ENCODE measurements around the gene HOXA11. TPM values are rescaled to one million over a fixed set of nuclear protein-coding genes. Genes with fewer than 3 reads are reported as not detected.

HOXA11 gene
- total and polyA plus RNA-seq, 4 experiments from 2014 or later: not detected

DNA sequence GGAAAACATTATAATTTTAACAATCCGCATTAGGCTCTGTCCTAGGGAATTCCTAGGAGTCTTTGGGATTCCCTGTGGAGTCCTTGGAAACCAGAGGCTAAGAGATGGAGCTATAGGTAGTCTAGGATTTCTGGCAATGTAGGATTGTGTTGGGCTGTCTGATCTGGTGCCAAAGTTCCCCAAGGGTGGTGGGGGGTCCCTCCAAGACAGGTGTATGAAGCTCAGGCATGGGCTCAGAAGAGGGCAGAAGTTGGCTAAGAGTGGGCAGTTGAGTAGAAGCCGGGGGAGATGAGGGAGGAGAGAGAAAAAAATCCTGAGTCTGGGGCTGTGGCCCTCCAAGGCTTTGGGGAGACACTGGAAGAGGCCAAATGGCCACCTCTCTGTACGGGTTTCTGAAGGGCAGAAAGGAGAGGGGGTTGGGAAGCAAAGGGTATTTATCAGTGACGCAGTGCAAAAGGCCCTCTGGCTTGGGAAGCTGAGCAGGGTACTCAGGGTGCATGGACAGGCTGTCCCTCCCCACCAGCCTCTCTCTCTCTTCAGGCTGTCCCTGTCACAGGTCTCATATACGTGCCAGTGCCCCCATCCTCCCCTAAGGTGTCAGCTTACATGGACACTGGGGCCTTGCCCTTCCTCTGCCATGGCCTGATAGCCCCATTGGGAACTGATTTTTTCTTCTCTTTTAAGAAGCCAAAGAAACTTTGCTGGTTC is 38.4 kb downstream of the HOXA11 start:
- H3K27ac ChIP-seq (ENCODE audit: low read depth, low read length): no peak overlapping the region
- intact Hi-C loops (cut with micrococcal nuclease): loop anchor here (5.0 kb wide), 1 partner anchor 114 kb away; no protein-coding TSS in a partner anchor
- Mint-ChIP-seq H3K36me3 (no peaks in the 10 kb centered on the region), H3K9me3 (no peaks in the 10 kb centered on the region), H3K27ac (peak overlapping the region in 2 of 7 donors; percentile 23 to 73), H3K27me3 (peaks cover 45 to 53% of the 10 kb centered on the region in 2 donors), H3K4me1 (peaks cover 9 to 28% (median 21%) of the 10 kb centered on the region in 4 donors), H3K4me3 (no peak overlapping the region)
- peaks cover 15% of the 10 kb centered on the region for H3K4me1 ChIP-seq (ENCODE audit: insufficient read depth, low read length)
- ChIA-PET POLR2A (ENCODE audit: partially characterized antibody) (no interaction called here), CTCF (ENCODE audit: partially characterized antibody) (interaction anchor here (1.5 kb wide), 1 partner anchor 11 kb away, joined by 3 read pairs; no protein-coding TSS in a partner anchor)
- no peaks in the 10 kb centered on the region for H3K36me3 ChIP-seq (ENCODE audit: insufficient read depth, low read length)
- peaks cover 52% of the 10 kb centered on the region for H3K27me3 ChIP-seq (ENCODE audit: insufficient read depth, low read length)
- no peak for DNase-seq
- no peaks in the 10 kb centered on the region for H3K9me3 ChIP-seq (ENCODE audit: control insufficient read depth in 1 of 2, low read length in 2 of 2)
- no peak overlapping the region for H3K4me3 ChIP-seq (ENCODE audit: low read length in 2 of 2)

DNA sequence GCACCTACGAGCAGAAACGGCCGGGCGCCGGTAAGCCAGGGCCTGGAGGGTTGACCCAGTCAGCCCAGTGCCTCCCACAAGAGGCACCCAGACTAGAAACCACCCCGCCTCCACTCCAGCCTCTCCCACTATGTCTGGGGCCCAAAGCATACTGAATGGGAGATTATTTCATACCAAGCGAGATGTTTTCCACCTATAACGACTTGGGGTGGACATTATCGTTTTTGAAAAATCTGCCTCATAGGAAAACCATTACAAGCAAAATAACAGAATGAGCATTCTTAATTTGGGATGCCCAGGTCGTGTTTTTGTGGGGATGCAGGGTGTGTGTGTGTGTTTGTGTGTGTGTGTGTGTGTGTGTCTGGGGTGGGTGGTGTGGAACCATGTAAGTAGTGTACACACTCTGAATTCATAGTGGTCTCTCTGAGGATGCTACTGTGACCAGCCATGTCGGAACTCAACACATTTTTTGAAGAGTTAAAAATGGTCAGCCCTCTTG is 39.1 kb downstream of the HOXA11 start:
- H3K27ac ChIP-seq (ENCODE audit: low read depth, low read length): no peak overlapping the region
- Mint-ChIP-seq H3K27me3 (peaks cover 38 to 51% of the 10 kb centered on the region in 2 donors), H3K27ac (no peak overlapping the region), H3K36me3 (no peaks in the 10 kb centered on the region), H3K9me3 (no peaks in the 10 kb centered on the region), H3K4me1 (peaks cover 3 to 21% (median 15%) of the 10 kb centered on the region in 4 donors), H3K4me3 (no peak overlapping the region)
- CTCF ChIA-PET (ENCODE audit: partially characterized antibody): no interaction called here
- H3K4me1 ChIP-seq (ENCODE audit: insufficient read depth, low read length): peaks cover 8% of the 10 kb centered on the region
- peaks cover 45% of the 10 kb centered on the region for H3K27me3 ChIP-seq (ENCODE audit: insufficient read depth, low read length)
- DNase-seq: no peak
- POLR2A ChIA-PET (ENCODE audit: partially characterized antibody): no interaction called here
- no peak overlapping the region for H3K4me3 ChIP-seq (ENCODE audit: low read length in 2 of 2)
- intact Hi-C loops (cut with micrococcal nuclease): loop anchor here (5.0 kb wide), 1 partner anchor 114 kb away; no protein-coding TSS in a partner anchor
- no peaks in the 10 kb centered on the region for H3K9me3 ChIP-seq (ENCODE audit: control insufficient read depth in 1 of 2, low read length in 2 of 2)
- no peaks in the 10 kb centered on the region for H3K36me3 ChIP-seq (ENCODE audit: insufficient read depth, low read length)

DNA sequence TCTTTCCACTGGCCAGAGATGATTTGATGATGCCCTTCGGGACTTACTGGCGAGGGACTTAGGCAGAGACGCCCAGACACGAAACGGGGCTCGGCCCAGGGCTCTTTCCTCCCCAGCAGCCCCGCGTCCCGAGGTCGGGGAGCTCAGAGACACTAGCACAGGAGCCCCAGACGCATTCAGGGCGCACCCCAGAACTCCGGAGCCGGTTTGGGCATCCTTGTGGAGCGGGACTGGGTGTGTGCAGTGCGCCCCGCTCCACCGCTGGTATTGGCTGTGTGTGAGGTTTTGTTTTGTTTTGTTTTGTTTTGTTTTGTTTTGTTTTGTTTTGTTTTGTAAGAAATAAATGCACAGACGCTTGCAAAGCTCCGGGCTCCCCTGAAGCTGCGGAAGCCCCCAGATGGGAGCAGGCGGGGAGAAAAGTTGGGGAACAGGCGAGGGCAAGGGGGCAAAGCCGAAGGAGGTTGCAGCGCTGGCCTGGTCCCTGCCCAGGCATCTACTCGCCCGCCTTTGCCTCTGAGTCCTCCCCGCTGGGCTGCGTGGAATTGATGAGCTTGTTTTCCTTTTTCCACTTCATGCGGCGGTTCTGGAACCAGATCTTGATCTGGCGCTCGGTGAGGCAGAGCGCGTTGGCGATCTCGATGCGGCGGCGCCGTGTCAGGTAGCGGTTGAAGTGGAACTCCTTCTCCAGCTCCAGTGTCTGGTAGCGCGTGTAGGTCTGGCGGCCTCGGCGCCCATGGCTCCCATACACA is 39.7 kb downstream of the HOXA11 start:
- DNase-seq: no peak
- POLR2A ChIA-PET (ENCODE audit: partially characterized antibody): no interaction called here
- H3K9me3 ChIP-seq (ENCODE audit: control insufficient read depth in 1 of 2, low read length in 2 of 2): no peaks in the 10 kb centered on the region

DNA sequence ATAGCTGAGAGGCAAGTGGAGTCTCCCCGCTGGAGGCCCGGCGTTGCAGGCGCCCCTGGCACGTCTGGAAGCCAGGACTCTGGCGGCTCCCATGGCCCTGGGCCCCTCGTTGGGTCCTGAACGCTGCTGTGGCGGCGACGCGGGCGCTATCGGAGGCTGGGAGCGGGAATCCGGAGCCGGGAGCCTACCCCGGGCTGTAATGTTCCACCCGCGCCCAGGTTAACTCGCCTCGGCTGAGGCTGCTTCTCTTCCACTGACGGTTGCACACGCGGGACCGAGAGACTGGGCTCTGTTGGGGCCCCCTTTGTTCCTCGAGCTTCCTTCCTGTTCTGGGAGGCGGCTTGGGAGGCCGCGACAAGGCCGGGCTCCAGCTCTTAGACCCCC is 40.3 kb downstream of the HOXA11 start:
- Histone ChIP-seq H3K9me3 (ENCODE audit: control insufficient read depth in 1 of 2, low read length in 2 of 2) (no peaks in the 10 kb centered on the region), H3K4me1 (ENCODE audit: insufficient read depth, low read length) (no peaks in the 10 kb centered on the region), H3K27me3 (ENCODE audit: insufficient read depth, low read length) (peaks cover 34% of the 10 kb centered on the region), H3K36me3 (ENCODE audit: insufficient read depth, low read length) (no peaks in the 10 kb centered on the region), H3K4me3 (ENCODE audit: low read length in 2 of 2) (no peak overlapping the region), H3K27ac (ENCODE audit: low read depth, low read length) (no peak overlapping the region)
- no peaks in the 10 kb centered on the region for H3K36me3 Mint-ChIP-seq
- CTCF ChIA-PET (ENCODE audit: partially characterized antibody): interaction anchor here (1.0 to 1.4 kb wide), 2 partner anchors 12 to 458 kb away, joined by 3 read pairs; no protein-coding TSS in a partner anchor
- POLR2A ChIA-PET (ENCODE audit: partially characterized antibody): no interaction called here
- H3K4me1 Mint-ChIP-seq: peaks cover 0 to 12% (median 9%) of the 10 kb centered on the region in 4 donors
- peaks cover 33 to 43% of the 10 kb centered on the region in 2 donors for H3K27me3 Mint-ChIP-seq
- no peak overlapping the region for H3K27ac Mint-ChIP-seq
- H3K4me3 Mint-ChIP-seq: no peak overlapping the region
- intact Hi-C loops (cut with micrococcal nuclease): loop anchor here (5.0 kb wide), 1 partner anchor 112 kb away; no protein-coding TSS in a partner anchor
- no peaks in the 10 kb centered on the region for H3K9me3 Mint-ChIP-seq
- no peak for DNase-seq

More for the DNA sequence above, 39.7 kb downstream of the HOXA11 start:
- Mint-ChIP-seq H3K27me3 (peaks cover 34 to 48% of the 10 kb centered on the region in 2 donors), H3K4me3 (no peak overlapping the region), H3K36me3 (no peaks in the 10 kb centered on the region), H3K4me1 (peaks cover 0 to 15% (median 10%) of the 10 kb centered on the region in 4 donors), H3K9me3 (no peaks in the 10 kb centered on the region), H3K27ac (no peak overlapping the region)
- H3K4me3 ChIP-seq (ENCODE audit: low read length in 2 of 2): no peak overlapping the region
- intact Hi-C loops (cut with micrococcal nuclease): loop anchor here (5.0 kb wide), 1 partner anchor 113 kb away; no protein-coding TSS in a partner anchor
- no peak overlapping the region for H3K27ac ChIP-seq (ENCODE audit: low read depth, low read length)
- CTCF ChIA-PET (ENCODE audit: partially characterized antibody): interaction anchor here (0.6 to 1.0 kb wide), 2 partner anchors 12 to 288 kb away, joined by 3 read pairs; no protein-coding TSS in a partner anchor
- peaks cover 2% of the 10 kb centered on the region for H3K4me1 ChIP-seq (ENCODE audit: insufficient read depth, low read length)
- no peaks in the 10 kb centered on the region for H3K36me3 ChIP-seq (ENCODE audit: insufficient read depth, low read length)
- H3K27me3 ChIP-seq (ENCODE audit: insufficient read depth, low read length): peaks cover 39% of the 10 kb centered on the region

DNA sequence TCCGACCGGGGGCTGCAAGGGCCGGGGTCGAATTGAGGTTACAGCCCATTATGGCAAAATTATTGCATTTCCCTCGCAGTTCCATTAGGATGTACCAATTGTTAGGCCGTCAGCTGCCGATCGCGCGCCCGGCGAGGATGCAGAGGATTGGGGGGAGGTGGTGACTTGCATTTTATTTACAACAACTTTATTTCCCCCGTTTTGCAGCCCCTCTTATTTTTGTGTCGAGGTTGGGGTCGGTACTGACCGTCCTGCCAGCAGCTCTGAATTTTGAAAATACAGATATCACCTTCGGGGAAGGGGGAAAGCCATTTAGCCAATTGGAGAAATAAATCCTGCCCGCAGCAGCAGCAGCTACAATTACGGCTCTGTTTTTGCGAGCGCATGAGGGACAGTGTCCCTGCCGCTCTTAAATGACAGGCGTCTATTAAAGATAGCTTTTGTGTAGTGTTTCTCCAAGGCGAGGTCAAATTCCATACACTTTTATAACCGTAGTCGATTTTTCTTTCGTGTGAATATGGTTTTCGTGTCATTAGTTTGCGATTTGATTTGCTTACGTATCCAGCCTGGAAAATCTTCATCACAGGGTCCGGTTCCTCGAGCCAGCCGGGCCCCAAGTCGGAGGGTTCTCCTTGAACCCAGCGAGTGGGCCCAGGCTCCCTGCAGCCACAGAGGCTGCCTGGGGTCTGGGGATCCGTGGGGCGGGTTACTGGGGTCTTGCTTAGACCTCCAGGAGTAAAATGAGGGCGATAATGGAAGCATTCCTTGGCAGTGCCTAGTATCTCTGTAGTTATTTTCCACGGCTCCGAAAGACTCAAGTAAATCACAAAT is 40.9 kb downstream of the HOXA11 start:
- Histone ChIP-seq H3K27ac (ENCODE audit: low read depth, low read length) (no peak overlapping the region), H3K4me1 (ENCODE audit: insufficient read depth, low read length) (no peaks in the 10 kb centered on the region), H3K36me3 (ENCODE audit: insufficient read depth, low read length) (no peaks in the 10 kb centered on the region), H3K9me3 (ENCODE audit: control insufficient read depth in 1 of 2, low read length in 2 of 2) (no peaks in the 10 kb centered on the region), H3K4me3 (ENCODE audit: low read length in 2 of 2) (no peak overlapping the region), H3K27me3 (ENCODE audit: insufficient read depth, low read length) (peaks cover 28% of the 10 kb centered on the region)
- intact Hi-C loops (cut with micrococcal nuclease): no loop called here
- DNase-seq: no peak
- POLR2A ChIA-PET (ENCODE audit: partially characterized antibody): no interaction called here
- peaks cover 0 to 12% (median 9%) of the 10 kb centered on the region in 4 donors for H3K4me1 Mint-ChIP-seq
- no peaks in the 10 kb centered on the region for H3K9me3 Mint-ChIP-seq
- no peak overlapping the region for H3K27ac Mint-ChIP-seq
- peak overlapping the region in 1 of 8 donors; percentile 13 for H3K4me3 Mint-ChIP-seq
- CTCF ChIA-PET (ENCODE audit: partially characterized antibody): interaction anchor here (0.8 to 1.4 kb wide), 5 partner anchors 13 to 462 kb away, joined by 3 read pairs; no protein-coding TSS in a partner anchor
- H3K36me3 Mint-ChIP-seq: no peaks in the 10 kb centered on the region
- peaks cover 29 to 39% of the 10 kb centered on the region in 2 donors for H3K27me3 Mint-ChIP-seq

DNA sequence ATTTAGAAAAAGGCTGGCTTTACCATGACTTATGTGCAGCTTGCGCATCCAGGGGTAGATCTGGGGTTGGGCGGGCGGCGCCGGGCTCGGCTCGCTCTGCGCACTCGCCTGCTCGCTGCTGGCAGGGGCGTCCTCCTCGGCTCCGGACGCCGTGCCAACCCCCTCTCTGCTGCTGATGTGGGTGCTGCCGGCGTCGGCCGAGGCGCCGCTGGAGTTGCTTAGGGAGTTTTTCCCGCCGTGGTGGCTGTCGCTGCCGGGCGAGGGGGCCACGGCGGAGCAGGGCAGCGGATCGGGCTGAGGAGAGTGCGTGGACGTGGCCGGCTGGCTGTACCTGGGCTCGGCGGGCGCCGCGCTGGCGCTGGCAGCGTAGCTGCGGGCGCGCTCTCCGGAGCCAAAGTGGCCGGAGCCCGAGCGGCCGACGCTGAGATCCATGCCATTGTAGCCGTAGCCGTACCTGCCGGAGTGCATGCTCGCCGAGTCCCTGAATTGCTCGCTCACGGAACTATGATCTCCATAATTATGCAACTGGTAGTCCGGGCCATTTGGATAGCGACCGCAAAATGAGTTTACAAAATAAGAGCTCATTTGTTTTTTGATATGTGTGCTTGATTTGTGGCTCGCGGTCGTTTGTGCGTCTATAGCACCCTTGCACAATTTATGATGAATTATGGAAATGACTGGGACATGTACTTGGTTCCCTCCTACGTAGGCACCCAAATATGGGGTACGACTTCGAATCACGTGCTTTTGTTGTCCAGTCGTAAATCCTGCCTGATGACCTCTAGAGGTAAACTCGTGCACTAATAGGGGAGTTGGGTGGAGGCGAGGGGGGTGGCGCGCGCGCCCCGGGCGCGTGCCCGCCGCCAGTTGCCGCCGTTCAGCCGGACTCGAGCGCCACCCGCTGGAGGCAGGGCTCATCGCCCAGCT is 41.7 kb downstream of the HOXA11 start, which contains the start of gene HOXA5:
Gene HOXA5 (minus strand): TSS at position 659 of the 927 bp plus-strand sequence. CDS start 74 bp downstream, at position 585.
- CTCF ChIA-PET (ENCODE audit: partially characterized antibody): interaction anchor here (0.8 to 1.4 kb wide), 4 partner anchors 19 to 461 kb away, joined by 3 read pairs; no protein-coding TSS in a partner anchor
- peaks cover 20% of the 10 kb centered on the region for H3K27me3 ChIP-seq (ENCODE audit: insufficient read depth, low read length)
- no peak within 1 kb of the TSS for H3K27ac Mint-ChIP-seq
- no peaks in the 10 kb centered on the region for H3K36me3 ChIP-seq (ENCODE audit: insufficient read depth, low read length)
- peak within 1 kb of the TSS in 4 of 8 donors; percentile 13 to 52 (median 16) for H3K4me3 Mint-ChIP-seq
- no peaks in the 10 kb centered on the region for H3K36me3 Mint-ChIP-seq
- no peak within 1 kb of the TSS for H3K4me3 ChIP-seq (ENCODE audit: low read length in 2 of 2)
- H3K27ac ChIP-seq (ENCODE audit: low read depth, low read length): no peak within 1 kb of the TSS
- POLR2A ChIA-PET (ENCODE audit: partially characterized antibody): no interaction called here
- H3K4me1 Mint-ChIP-seq: peaks cover 0 to 9% (median 7%) of the 10 kb centered on the region in 4 donors
- no peaks in the 10 kb centered on the region for H3K4me1 ChIP-seq (ENCODE audit: insufficient read depth, low read length)
- H3K9me3 ChIP-seq (ENCODE audit: control insufficient read depth in 1 of 2, low read length in 2 of 2): no peaks in the 10 kb centered on the region
- H3K27me3 Mint-ChIP-seq: peaks cover 22 to 36% of the 10 kb centered on the region in 2 donors
- intact Hi-C loops (cut with micrococcal nuclease): no loop called here
- H3K9me3 Mint-ChIP-seq: no peaks in the 10 kb centered on the region
- DNase-seq: no peak

Data from CD4-positive, alpha-beta memory T cell (primary cell).